ENCODE data around the gene SCAI. TPM values are rescaled to one million over a fixed set of nuclear protein-coding genes. Genes with fewer than 3 reads are reported as not detected.
A peak's percentile ranks its signal among the peaks of the same experiment; 100 is the strongest.

Gene SCAI
- total and polyA plus RNA-seq, 12 donors = 0.51 to 4.4 (median 3.5) TPM

- WGBS, 2 donors = 81 to 100% methylated on average over 1 of the region's 1 CpG
- Histone ChIP-seq H3K9me3 (peaks cover 0 to 3% (median 0%) of the 10 kb centered on the region in 11 donors), H3K4me1 (peaks cover 0 to 12% (median 0%) of the 10 kb centered on the region in 9 donors), H3K4me3 (no peak overlapping the region), H3K27ac (no peak overlapping the region), H3K36me3 (no peaks in the 10 kb centered on the region), H3K27me3 (no peaks in the 10 kb centered on the region)
- ATAC-seq (no peak), DNase-seq (no peak)
- intact Hi-C loops (cut with DNase I) = no loop called here
- TF ChIP-seq CTCF (IDR thresholded peaks at IDR 0.05) = no peak
Measured at GRCh38 chr9:125133403-125134329, 9.7 kb downstream of the SCAI start.

GRCh38 chr9:125131778-125132177, 11.6 kb downstream of the SCAI start:
- intact Hi-C loops (cut with DNase I) = no loop called here
- Histone ChIP-seq H3K4me3 (no peak overlapping the region), H3K9me3 (peaks cover 0 to 3% (median 0%) of the 10 kb centered on the region in 11 donors), H3K27me3 (no peaks in the 10 kb centered on the region), H3K4me1 (peaks cover 0 to 16% (median 0%) of the 10 kb centered on the region in 9 donors), H3K36me3 (no peaks in the 10 kb centered on the region), H3K27ac (no peak overlapping the region)
- 57 to 70% methylated on average over 6 of the region's 6 CpGs for WGBS, 2 donors
- no peak for ATAC-seq
- TF ChIP-seq CTCF (IDR thresholded peaks at IDR 0.05) = no peak
- no peak for DNase-seq

GRCh38 chr9:125126019-125126746, 17.1 kb downstream of the SCAI start:
- peak overlapping the region in 3 of 10 donors; percentile 15 to 35 (median 31) for H3K27ac ChIP-seq
- DNase-seq (peak; percentile 66 to 68), ATAC-seq (peak; percentile 91 to 98 (median 94))
- TF ChIP-seq CTCF (IDR thresholded peaks at IDR 0.05) = no peak
- intact Hi-C loops (cut with DNase I) = no loop called here
- no peaks in the 10 kb centered on the region for H3K36me3 ChIP-seq
- peaks cover 0 to 24% (median 0%) of the 10 kb centered on the region in 9 donors for H3K4me1 ChIP-seq
- no peaks in the 10 kb centered on the region for H3K27me3 ChIP-seq
- H3K9me3 ChIP-seq = no peaks in the 10 kb centered on the region
- no peak overlapping the region for H3K4me3 ChIP-seq
- WGBS, 2 donors = 72 to 73% methylated on average over 2 of the region's 2 CpGs

GRCh38 chr9:125125523-125125922, 17.8 kb downstream of the SCAI start:
- Histone ChIP-seq H3K4me1 (peaks cover 0 to 26% (median 0%) of the 10 kb centered on the region in 9 donors), H3K27ac (peak overlapping the region in 1 of 10 donors; percentile 50), H3K4me3 (no peak overlapping the region), H3K27me3 (no peaks in the 10 kb centered on the region), H3K36me3 (no peaks in the 10 kb centered on the region), H3K9me3 (no peaks in the 10 kb centered on the region)
- ATAC-seq (peak in 5 of 8 donors; percentile 7 to 41 (median 22)), DNase-seq (no peak)
- 77 to 81% methylated on average over 7 of the region's 7 CpGs for WGBS, 2 donors
- TF ChIP-seq CTCF (IDR thresholded peaks at IDR 0.05) = no peak
- intact Hi-C loops (cut with DNase I) = no loop called here
